A549 treated with GW870086 at 1 μM for 4 hours (cell line): ENCODE measurements around the gene CRB3. TPM values are rescaled to one million over a fixed set of nuclear protein-coding genes. Genes with fewer than 3 reads are reported as not detected.

Experiments
- total RNA-seq: library from RNA; stranded (reverse); fragments of 200-300 nt; extraction: Qiagen RNA extraction; gene quantifications from 5 replicates; pipeline ENCODE4 v1.2.3, GENCODE V29; 2022; ENCODE audit warnings: low read depth

The CRB3 gene, protein sequence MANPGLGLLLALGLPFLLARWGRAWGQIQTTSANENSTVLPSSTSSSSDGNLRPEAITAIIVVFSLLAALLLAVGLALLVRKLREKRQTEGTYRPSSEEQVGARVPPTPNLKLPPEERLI
- 2.9 to 5.1 TPM (median 3.9 TPM) in 5 replicates for total RNA-seq

GRCh38 chr19:6464070-6464873 lies at the start of gene CRB3:
TSS of gene CRB3 (plus strand) at chr19:6464271. CDS start at chr19:6464702, 431 bp downstream.

DNA sequence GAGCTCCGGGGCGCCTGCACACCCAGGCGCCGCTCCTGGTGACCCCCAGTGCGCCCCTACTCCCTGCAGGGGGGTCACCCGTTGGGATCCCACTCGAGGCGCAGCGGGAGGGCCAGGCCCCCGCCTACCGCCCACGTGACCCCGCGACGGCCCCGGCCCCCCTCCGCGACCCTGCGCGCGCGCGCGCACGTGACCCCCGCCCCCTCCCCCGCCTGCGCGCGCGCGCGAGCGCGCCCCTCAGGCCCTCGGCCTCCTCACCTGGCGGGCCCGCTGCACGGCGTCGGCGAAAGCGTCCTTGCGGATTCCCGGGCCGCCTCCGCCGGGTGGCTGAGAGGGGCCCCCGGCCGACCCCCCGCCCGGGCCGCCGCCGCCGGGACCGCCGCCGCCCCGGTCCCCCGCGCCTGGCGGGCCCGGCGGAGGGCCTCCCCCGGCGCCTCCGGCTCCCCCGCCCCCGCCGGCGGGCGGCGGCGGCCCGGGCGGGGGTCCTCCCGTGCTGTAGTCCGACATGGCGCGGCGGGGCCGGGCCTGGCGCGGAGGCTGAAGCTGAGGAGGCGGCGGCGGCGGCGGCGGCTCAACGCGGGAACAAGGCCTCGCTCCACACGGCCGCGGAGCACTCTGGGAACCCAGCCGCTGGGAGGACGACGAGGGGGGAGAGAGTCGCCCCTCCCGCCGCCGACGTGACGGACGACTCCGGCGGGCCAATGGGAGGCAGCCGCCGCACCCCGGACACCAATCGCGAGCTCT lies 39.7 kb upstream of the CRB3 start, which contains the start of gene KHSRP:
Gene KHSRP (minus strand): TSS at position 617 of the 744 bp plus-strand sequence. CDS start 110 bp downstream, at position 507.

DNA sequence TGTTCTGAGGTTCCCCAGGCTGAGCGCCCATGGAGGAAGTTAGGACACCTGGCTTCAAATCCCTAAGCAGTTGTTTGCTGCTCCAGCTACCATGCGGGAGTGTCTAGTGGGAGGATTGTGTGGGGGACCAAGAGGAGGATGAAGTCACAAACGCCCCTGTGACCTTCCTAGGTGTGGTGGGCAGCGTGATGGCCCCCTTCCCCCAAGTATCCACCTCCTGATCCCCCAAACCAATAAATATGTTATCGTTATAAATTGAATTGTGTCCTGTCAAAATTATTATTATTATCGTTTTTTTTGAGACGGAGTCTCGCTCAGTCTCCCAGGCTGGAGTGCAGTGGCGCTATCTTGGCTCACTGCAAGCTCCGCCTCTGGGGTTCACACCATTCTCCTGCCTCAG lies 30.4 kb upstream of the CRB3 start, which contains the start of gene SLC25A41:
Gene SLC25A41 (minus strand): TSS at position 101 of the 400 bp plus-strand sequence. CDS start 70 bp downstream, at position 31.

DNA sequence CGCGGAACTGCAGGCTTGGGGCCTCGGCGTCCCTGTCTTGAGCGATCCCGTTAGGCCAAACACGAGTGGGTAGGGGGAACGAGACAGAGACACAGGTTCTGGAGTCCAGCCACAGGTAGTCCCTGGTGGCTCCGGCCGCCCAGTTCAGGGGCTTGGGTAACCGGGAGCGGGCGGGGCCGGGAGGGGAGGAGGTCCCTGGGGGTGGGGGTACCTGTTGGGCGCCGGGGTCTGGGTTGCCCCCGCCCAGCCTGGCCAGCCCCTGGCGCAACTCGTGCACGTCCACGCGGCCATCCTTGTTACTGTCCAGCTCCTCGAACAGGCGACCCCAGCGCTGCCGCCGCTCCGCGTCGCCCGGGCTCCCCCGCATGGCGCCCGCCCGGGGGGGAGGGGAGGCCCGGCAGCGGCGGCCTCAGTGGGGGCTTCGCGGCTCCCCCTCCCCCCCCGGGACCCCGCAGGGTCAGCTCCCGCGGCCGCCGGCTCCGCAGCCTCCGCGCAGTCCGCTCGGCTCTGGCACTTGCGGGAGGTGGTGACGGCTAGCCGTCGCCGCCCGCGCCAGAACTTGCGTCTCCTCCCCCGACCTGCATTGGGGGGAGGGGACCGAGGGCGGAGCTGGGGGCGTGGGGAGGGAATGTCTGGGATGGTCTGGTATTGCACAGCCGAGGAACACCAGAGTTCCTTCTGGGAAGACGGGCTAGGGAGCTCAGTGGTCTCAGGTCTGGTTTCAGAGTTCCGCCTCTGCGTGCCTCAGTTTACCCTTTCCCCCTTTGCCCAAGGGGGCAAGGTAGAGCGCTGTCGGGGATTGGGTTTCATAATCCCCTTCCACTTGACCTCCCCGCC lies 4.6 kb upstream of the CRB3 start, which contains the start of gene SLC25A23:
Gene SLC25A23 (minus strand): TSS at position 531 of the 837 bp plus-strand sequence. CDS start 164 bp downstream, at position 367.

DNA sequence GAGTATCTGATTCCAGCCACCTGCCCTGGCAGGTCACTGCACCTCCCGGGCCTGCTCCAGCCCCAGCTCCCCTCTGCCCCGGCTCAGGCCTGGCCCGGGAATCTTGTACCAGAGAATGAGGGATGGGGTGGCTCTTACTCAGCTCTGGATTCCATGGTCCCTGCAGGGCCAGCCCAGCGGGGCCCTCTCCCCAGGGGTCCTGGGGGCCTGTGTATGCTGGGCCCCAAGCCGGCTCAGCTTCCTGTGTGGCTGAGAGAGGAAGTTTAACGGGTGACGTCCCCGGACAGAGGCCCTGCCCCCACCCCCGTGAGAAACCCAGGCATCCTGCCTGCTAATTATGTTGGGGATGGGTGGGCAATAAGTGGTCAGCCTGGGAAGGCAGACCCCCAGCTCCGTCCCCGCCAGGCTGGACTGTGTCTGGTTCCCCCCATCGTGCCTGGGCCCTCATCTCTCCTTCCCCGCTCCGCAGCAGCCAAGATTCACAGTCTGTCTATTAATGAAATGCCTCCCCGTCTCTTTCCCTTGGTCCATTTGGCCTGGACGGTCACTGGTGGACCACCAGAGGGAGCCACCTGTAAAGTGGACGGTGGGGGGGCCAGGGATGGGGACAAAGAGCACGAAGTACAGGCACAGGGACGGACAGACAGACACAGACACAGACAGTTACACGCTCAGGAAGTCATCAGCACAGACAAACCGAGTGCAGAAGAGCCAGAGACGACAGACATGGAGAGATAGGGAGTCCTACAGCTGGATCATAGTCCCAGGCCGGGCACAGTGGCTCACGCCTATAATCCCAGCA lies 17.7 kb downstream of the CRB3 start, which contains the start of gene DENND1C:
Gene DENND1C (minus strand): TSS at position 247 of the 802 bp plus-strand sequence. CDS start 92 bp downstream, at position 155.

DNA sequence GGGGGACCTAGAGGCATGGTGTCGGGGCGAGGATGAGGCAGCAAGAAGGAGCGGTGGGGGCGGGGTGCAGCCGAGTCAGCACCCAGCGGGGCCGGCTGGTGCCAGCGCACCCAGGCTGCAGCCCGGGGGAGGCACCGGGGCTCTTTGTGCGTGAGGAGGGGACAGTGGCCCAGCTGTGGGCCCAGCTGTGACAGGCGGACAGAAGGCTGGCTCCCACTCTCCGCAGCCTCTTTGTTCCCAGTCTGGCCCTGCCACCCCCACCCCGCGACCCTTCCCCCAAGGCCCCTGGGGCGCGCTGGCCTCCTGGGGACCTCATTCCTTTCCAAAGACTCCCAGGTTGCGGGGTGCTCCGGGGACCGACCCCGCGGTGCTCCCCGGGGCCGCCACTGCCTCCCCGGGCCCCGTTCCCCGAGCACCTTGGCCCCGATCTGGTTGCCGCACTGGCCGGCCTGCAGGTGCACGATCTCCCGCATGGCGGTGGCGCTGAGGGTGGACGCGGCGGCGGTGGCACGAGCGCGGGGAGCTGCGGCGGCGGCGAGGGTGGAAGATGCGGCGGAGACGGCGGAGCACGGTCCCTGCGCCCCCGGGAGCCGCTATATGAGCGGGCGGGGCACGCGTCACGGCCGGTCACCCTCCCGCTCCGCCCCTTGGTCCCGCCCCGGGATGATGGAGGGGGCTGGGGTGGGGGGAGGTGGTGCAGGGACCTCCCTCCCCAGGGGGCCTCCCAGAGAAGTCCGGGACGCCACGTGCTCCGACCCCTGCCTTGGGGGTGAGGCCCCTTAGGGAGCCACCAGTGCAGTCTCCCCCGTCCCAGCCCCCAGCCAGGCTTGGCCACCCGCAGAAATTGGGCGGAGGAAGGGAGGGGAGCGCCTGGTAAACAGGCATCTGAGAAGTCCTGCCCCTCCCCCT lies 37.9 kb downstream of the CRB3 start, which contains the start of gene TUBB4A:
Gene TUBB4A (minus strand): TSS at position 570 of the 909 bp plus-strand sequence. CDS start 97 bp downstream, at position 473.

Other genes starting within 250 kb of the CRB3 start
- gene MLLT1, start 184.3 kb upstream of the CRB3 start, total RNA-seq = 14.9 to 21.6 TPM (median 19.4 TPM) in 5 replicates
- not detected in 5 replicates for gene ACER1, start 130.7 kb upstream of the CRB3 start, total RNA-seq
- 46.1 to 84.6 TPM (median 72.7 TPM) in 5 replicates for gene CLPP, start 102.7 kb upstream of the CRB3 start, total RNA-seq
- gene ALKBH7, start 91.5 kb upstream of the CRB3 start, total RNA-seq = 18.9 to 41.9 TPM (median 37.0 TPM) in 5 replicates
- gene PSPN, start 88.3 kb upstream of the CRB3 start, total RNA-seq = 0.69 to 1.2 TPM (median 1.0 TPM) in 5 replicates
- 50.9 to 59.6 TPM (median 56.0 TPM) in 5 replicates for gene GTF2F1, start 71.1 kb upstream of the CRB3 start, total RNA-seq
- 179 to 206 TPM (median 188 TPM) in 5 replicates for gene KHSRP, start 39.5 kb upstream of the CRB3 start, total RNA-seq
- 0.10 to 0.17 TPM in 2 of 5 replicates, not detected in the others for gene SLC25A41, start 30.5 kb upstream of the CRB3 start, total RNA-seq
- 14.7 to 19.4 TPM (median 18.9 TPM) in 5 replicates for gene SLC25A23, start 4.5 kb upstream of the CRB3 start, total RNA-seq
- 0.11 to 0.29 TPM (median 0.19 TPM) in 5 replicates for gene DENND1C, start 17.5 kb downstream of the CRB3 start, total RNA-seq
- 6.4 to 9.3 TPM (median 7.0 TPM) in 5 replicates for gene TUBB4A, start 38.0 kb downstream of the CRB3 start, total RNA-seq
- gene TNFSF9, start 66.8 kb downstream of the CRB3 start, total RNA-seq = 3.9 to 8.1 TPM (median 5.7 TPM) in 5 replicates
- gene CD70, start 126.9 kb downstream of the CRB3 start, total RNA-seq = 14.8 to 26.1 TPM (median 25.1 TPM) in 5 replicates
- 0.06 to 0.15 TPM (median 0.07 TPM) in 5 replicates for gene TNFSF14, start 205.9 kb downstream of the CRB3 start, total RNA-seq